HG02884 (cell line): ENCODE results near the gene ANKRD45.
"Not testable (repeated sequence)": the region's sequence is repeated elsewhere in the genome, so short reads cannot be mapped to it uniquely, and the experiment has no call there.

Experiments
- ATAC-seq: cut with Tn5 transposase; IDR thresholded peaks from one replicate; pipeline ENCODE4 v1.9.1; 2021; ENCODE audit warnings: mild to moderate bottlenecking, moderate library complexity; ENCODE audit not compliant: unreplicated experiment

Gene ANKRD45, protein sequence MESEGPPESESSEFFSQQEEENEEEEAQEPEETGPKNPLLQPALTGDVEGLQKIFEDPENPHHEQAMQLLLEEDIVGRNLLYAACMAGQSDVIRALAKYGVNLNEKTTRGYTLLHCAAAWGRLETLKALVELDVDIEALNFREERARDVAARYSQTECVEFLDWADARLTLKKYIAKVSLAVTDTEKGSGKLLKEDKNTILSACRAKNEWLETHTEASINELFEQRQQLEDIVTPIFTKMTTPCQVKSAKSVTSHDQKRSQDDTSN

GRCh38 chr1:173669491-173669941 is at the start of gene ANKRD45:
Gene ANKRD45 (minus strand): TSS chr1:173669851. CDS start chr1:173659418, 10,433 bp downstream.
- ATAC-seq = no peak

DNA sequence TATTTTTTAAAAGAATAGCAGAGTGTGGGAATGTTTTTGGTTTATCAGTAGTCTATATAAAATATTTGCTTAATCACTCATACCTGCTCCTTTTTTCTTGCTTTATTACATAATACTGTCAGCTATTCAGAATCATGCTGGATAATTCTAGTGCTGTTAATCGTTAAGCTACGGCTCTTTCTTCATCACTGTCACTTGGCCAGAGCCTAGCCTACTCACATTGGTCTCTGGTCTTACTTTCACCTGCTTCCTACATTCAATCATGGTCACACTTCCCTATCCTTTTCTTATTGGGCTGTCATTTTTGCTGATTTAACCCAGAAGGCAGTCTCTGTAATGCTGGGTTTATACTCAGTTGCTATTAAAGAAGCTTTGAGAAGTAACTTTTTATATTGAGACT is 47.6 kb upstream of the ANKRD45 start:
- ATAC-seq = no peak

DNA sequence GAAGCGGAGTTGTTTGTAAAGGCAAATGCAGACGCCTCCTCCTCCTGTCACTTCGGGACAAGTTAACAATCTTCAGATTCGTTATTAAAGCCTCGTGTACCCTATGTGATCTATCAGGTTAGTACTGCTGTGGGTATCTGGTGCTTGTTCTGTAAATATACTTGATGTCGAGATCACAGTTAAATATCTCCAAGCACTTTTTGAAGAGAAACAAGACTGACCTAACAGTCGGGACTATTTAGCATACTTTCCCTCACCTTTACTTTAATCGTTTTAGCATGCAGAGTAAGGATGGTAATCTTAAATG is 45.8 kb upstream of the ANKRD45 start:
- no peak for ATAC-seq

GRCh38 chr1:173714759-173715537 is 45.3 kb upstream of the ANKRD45 start, which contains the start of gene KLHL20:
Gene KLHL20 (plus strand): TSS chr1:173714981. CDS start chr1:173716044, 1,063 bp downstream.
- ATAC-seq = peak; percentile 88

GRCh38 chr1:173714441-173714758 is 44.7 kb upstream of the ANKRD45 start:
- no peak for ATAC-seq

- ATAC-seq = no peak
Observed at GRCh38 chr1:173708787-173709186, 39.1 kb upstream of the ANKRD45 start.

DNA sequence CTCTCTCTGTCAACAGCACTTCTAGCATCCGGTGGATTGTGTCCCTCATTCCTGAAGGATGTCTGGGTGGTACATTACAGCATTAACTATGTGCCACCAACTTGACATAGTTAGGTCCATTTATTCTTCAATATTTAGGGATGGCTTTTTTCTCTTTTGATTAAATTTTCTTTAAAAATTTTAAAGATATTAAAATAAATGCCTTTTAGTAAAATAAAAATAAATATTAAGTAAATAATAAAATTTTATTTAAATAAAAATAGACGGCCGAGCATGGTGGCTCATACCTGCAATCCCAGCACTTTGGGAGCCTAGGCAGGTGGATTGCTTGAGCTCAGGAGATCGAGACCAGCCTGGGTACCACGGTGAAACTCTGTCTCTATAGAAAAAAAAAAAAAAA is 35.5 kb upstream of the ANKRD45 start:
- no peak for ATAC-seq

DNA sequence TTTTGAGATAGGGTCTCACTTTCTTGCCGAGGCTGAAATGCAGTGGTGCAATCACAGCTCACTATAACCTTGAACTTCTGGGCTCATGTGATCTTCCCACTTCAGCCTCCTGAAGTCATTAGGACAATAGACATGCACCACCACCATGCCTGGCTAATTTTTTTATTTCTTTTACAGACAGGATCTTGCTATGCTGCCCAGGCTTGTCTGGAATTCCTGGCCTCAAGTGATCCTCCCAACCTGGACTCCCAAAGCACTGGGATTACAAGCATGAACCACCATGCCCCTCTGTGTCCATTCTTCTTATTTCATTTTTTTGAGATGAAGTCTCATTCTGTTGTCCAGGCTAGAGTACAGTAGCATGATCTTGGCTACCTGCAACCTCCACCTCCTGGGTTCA is 33.1 kb upstream of the ANKRD45 start:
- no peak for ATAC-seq

DNA sequence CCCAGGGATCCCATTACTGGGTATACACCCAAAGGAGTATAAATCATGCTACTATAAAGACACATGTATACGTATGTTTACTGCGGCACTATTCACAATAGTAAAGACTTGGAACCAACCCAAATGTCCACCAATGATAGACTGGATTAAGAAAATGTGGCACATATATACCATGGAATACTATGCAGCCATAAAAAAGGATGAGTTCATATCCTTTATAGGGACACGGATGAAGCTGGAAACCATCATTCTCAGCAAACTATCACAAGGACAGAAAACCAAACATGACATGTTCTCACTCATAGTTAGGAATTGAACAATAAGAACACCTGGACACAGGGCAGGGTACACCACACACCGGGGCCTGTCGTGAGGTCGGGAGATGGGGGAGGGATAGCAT is 31.6 kb upstream of the ANKRD45 start:
- not testable (repeated sequence) for ATAC-seq

DNA sequence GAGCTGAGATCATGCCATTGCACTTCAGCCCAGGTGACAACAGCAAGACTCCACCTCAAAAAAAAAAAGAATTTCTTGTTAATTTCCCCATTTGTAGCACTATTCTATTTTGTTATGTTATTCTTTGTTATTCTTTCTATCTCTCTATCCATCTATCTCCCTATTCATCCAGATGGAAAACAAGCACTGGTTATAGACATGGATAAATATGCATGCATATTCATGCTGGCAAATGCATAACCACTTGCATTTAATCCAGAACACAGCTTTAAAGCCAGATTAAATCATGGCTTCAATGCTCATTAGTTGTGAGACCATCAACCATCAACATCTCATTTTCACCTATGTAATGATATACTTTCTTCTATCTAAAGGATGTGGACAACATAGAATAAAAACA is 23.6 kb upstream of the ANKRD45 start:
- ATAC-seq = no peak

GRCh38 chr1:173688300-173688699 is 18.6 kb upstream of the ANKRD45 start:
- no peak for ATAC-seq

DNA sequence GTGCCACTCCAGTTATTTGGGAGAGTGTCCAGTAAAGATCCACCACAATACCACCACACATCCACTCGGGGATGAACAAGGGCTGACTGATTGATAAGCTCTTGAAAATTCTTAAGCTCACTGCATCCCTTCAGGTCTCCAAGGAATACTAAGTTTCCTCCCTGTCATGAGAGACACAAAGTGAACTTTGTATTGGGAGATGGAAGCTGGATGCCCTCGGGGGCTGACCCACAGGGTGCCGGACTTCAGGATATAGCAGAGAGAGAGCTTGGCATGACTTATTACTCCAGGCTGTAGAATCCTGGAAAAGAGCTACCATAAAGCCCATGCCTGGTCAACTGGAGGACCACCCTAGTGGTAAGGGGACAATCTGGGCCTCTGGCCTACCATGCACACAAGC is 15.5 kb upstream of the ANKRD45 start:
- not testable (repeated sequence) for ATAC-seq

GRCh38 chr1:173683838-173684237 is 14.2 kb upstream of the ANKRD45 start:
- not testable (repeated sequence) for ATAC-seq

GRCh38 chr1:173682184-173682583 is 12.5 kb upstream of the ANKRD45 start:
- ATAC-seq = no peak

GRCh38 chr1:173680152-173680551 is 10.5 kb upstream of the ANKRD45 start:
- ATAC-seq = not testable (repeated sequence)

DNA sequence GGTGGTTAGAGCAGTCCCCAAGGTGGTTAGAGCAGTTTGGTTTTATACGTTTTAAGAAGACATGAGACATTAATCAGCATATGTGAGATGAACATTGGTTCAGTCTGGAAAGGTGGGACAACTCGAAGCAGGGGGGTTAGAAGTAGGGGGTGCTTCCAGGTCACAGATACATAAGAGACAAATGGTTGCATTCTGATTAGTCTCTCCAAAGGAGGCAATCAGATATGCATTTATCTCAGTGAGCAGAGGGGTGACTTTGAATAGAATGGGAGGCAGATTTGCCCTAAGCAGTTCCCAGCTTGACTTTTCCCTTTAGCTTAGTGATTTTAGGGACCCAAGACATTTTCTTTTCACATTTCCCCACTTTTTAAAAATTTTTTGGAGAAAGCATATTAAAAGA is 4.8 kb upstream of the ANKRD45 start:
- not testable (repeated sequence) for ATAC-seq

- no peak for ATAC-seq
Observed at GRCh38 chr1:173666646-173667045, 3.0 kb downstream of the ANKRD45 start.

GRCh38 chr1:173663159-173663558 is 6.5 kb downstream of the ANKRD45 start:
- ATAC-seq = no peak

DNA sequence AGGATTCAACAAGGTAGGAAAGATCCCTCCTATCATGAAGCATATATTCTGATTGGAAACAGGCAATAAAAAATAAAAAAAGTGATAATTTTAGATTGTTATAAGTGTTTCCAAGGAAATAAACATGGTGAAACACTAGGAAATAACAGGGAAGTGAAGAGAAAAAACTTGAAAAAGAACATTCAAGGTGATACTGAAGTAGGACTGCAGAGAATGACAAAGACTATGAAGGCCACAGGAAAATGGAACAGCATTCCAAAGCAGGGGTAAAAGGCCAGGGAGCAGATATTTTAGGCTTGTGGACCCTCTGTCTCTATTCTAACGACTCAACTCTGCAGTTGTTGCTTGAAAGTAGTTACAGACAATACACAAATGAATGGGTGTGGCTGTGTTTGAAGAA is 7.9 kb downstream of the ANKRD45 start:
- no peak for ATAC-seq

DNA sequence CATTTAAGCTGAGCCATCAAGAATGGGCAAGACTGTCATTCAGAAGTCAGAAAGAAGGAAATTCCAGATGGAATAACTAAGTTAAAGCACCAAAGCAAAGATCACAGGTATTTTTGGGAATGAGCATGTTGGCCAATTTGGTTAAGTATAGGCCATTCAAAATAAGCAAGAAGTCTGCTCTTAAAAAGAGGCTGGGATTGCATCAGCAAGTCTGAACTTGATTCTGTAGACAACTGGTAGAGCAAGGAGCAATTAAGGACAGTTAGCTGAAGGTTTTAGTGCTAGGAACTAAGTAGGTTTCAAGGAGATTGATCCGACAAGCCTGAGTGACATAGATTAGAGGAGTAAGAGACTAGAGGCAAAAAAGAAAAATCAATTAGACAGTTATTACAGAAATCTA is 8.4 kb downstream of the ANKRD45 start:
- no peak for ATAC-seq

GRCh38 chr1:173660306-173660705 is 9.3 kb downstream of the ANKRD45 start:
- ATAC-seq = no peak

- ATAC-seq = no peak
Observed at GRCh38 chr1:173648880-173649605, 20.6 kb downstream of the ANKRD45 start.
